COLO668 (cell line): Measurements from ENCODE around the gene SLMAP.
"Not testable (repeated sequence)": the region's sequence is repeated elsewhere in the genome, so short reads cannot be mapped to it uniquely, and the experiment has no call there.

Source experiments
- DNase-seq: peaks from one replicate; lab custom pipeline; 2025; ENCODE audit not compliant: unreplicated experiment; lab: John Stamatoyannopoulos, UW

SLMAP gene

GRCh38 chr3:57793737-57794187 lies 37.7 kb downstream of the SLMAP start:
- no peak for DNase-seq

GRCh38 chr3:57794501-57794900 lies 38.4 kb downstream of the SLMAP start:
- DNase-seq, result no peak

- no peak for DNase-seq
Observed at GRCh38 chr3:57794951-57795350, 38.8 kb downstream of the SLMAP start.

GRCh38 chr3:57796261-57796660 lies 40.2 kb downstream of the SLMAP start:
- DNase-seq, result no peak

GRCh38 chr3:57797701-57798487 lies 41.8 kb downstream of the SLMAP start:
- no peak for DNase-seq

GRCh38 chr3:57803647-57804081 lies 47.6 kb downstream of the SLMAP start:
- no peak for DNase-seq

- DNase-seq, result no peak
Observed at GRCh38 chr3:57805266-57805665, 49.2 kb downstream of the SLMAP start.

GRCh38 chr3:57805674-57806073 lies 49.6 kb downstream of the SLMAP start:
- DNase-seq, result no peak

- DNase-seq, result not testable (repeated sequence)
Observed at GRCh38 chr3:57806195-57806594, 50.1 kb downstream of the SLMAP start.

- no peak for DNase-seq
Observed at GRCh38 chr3:57808961-57809608, 53.0 kb downstream of the SLMAP start.

- DNase-seq, result no peak
Observed at GRCh38 chr3:57809609-57809968, 53.5 kb downstream of the SLMAP start.

- DNase-seq, result no peak
Observed at GRCh38 chr3:57810048-57810447, 53.9 kb downstream of the SLMAP start.

- no peak for DNase-seq
Observed at GRCh38 chr3:57810471-57811137, 54.5 kb downstream of the SLMAP start.

- no peak for DNase-seq
Observed at GRCh38 chr3:57815036-57815435, 58.9 kb downstream of the SLMAP start.

GRCh38 chr3:57816471-57817095 lies 60.5 kb downstream of the SLMAP start:
- DNase-seq, result no peak

- DNase-seq, result no peak
Observed at GRCh38 chr3:57818772-57819171, 62.7 kb downstream of the SLMAP start.

GRCh38 chr3:57820479-57820878 lies 64.4 kb downstream of the SLMAP start:
- DNase-seq, result peak; percentile 3

- no peak for DNase-seq
Observed at GRCh38 chr3:57821765-57822164, 65.7 kb downstream of the SLMAP start.

- no peak for DNase-seq
Observed at GRCh38 chr3:57822686-57823085, 66.6 kb downstream of the SLMAP start.

- no peak for DNase-seq
Observed at GRCh38 chr3:57825116-57825515, 69.0 kb downstream of the SLMAP start.

- DNase-seq, result no peak
Observed at GRCh38 chr3:57826245-57826951, 70.3 kb downstream of the SLMAP start.
